ENCODE results near the gene SCAI.
"Not testable (repeated sequence)": the region's sequence is repeated elsewhere in the genome, so short reads cannot be mapped to it uniquely, and the experiment has no call there.

The SCAI gene

DNA sequence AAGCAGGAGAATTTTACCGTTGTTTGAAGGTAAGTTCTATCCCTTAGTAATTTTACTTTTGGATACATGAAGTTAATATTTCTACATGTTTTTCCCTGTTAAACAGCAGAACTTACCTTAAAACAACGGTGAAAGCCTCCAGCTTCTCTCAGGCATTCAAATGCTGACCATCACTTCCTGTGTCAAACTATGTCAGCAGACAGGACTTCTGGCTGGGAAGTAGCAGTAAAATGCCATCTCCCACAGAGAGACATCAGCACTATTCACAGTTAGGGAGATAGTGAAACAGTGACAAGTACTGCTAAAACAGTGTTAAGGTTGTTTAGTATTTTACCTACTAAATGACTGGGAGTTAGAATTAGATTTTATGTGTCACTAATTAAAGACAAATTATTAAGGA is 168.2 kb downstream of the SCAI start:
- TF ChIP-seq TAF1 (IDR thresholded peaks at IDR 0.05; ENCODE audit: borderline replicate concordance, low read depth, low read length) = no peak
- no peak for TF ChIP-seq POLR2AphosphoS5 (IDR thresholded peaks at IDR 0.05; ENCODE audit: low read depth, low read length)
- TF ChIP-seq POLR2A (IDR thresholded peaks at IDR 0.05; ENCODE audit: low read depth, low read length) = no peak
- no peak for FAIRE-seq
- no peak for DNase-seq (ENCODE audit: insufficient read length)

DNA sequence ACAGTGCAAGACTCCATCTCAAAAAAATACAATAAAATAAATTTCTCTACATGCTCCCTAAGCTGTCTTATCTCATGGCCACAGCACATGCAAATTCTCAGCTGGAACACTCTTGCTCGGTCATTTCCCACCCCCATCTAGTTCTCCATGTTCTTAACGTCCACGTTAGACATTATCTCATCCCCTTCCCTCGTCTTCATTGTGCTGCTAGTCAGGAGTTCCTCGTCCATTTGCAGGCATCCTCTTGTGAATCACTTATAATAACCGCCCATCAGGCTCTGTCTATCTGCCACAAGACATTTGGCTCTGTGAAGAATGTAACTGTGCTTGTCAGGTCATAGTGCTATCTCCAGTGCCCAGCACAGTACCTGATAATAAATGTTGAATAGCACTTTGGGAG is 169.5 kb downstream of the SCAI start:
- no peak for DNase-seq (ENCODE audit: insufficient read length)
- TF ChIP-seq POLR2A (IDR thresholded peaks at IDR 0.05; ENCODE audit: low read depth, low read length) = no peak
- no peak for TF ChIP-seq TAF1 (IDR thresholded peaks at IDR 0.05; ENCODE audit: borderline replicate concordance, low read depth, low read length)
- no peak for TF ChIP-seq POLR2AphosphoS5 (IDR thresholded peaks at IDR 0.05; ENCODE audit: low read depth, low read length)
- no peak for FAIRE-seq

DNA sequence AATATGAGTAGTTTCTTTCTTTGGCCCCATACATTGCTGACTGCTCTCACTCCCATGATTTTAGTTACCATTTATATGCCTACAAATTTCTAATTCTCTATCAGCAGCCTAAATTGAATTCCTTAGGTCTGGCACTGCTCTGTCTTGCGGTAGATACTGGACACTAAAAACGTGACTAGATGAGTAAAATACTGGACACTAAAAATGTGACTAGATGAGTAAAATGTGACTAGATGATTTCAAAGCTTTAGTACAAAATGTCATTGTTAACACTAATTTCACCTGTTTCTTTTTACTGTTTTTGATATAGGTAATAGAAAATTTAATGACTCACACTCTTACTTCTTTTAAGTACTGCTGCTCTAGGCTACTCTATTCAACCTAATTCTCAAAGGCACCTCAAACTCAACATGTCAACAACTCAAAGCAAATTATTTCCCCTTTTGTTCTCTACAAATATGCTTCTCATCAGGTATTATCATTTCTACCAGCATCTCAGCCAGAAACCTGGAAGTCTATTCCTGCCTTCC is 171.0 kb downstream of the SCAI start:
- no peak for FAIRE-seq
- no peak for TF ChIP-seq TAF1 (IDR thresholded peaks at IDR 0.05; ENCODE audit: borderline replicate concordance, low read depth, low read length)
- TF ChIP-seq POLR2A (IDR thresholded peaks at IDR 0.05; ENCODE audit: low read depth, low read length) = no peak
- TF ChIP-seq POLR2AphosphoS5 (IDR thresholded peaks at IDR 0.05; ENCODE audit: low read depth, low read length) = no peak
- no peak for DNase-seq (ENCODE audit: insufficient read length)

DNA sequence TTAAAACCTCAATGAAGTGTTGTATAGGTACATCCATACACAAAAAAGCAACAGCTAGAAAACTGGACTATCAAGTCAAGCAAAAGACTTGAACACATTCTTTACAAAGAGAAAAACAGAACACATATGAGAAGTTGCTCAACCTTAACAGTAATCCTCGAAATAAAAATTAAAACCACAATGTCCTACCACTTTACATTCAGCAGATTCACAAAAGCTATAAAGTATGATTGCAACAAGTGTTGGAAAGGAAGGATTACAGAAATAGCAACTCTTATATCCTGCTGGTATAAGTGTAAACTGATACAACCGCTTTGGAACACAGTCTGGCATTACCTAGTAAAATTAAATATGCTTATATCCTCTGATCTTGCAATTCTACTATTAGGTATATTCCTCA is 173.9 kb downstream of the SCAI start:
- no peak for TF ChIP-seq POLR2AphosphoS5 (IDR thresholded peaks at IDR 0.05; ENCODE audit: low read depth, low read length)
- no peak for TF ChIP-seq TAF1 (IDR thresholded peaks at IDR 0.05; ENCODE audit: borderline replicate concordance, low read depth, low read length)
- no peak for TF ChIP-seq POLR2A (IDR thresholded peaks at IDR 0.05; ENCODE audit: low read depth, low read length)
- DNase-seq (ENCODE audit: insufficient read length) (no peak), FAIRE-seq (no peak)

DNA sequence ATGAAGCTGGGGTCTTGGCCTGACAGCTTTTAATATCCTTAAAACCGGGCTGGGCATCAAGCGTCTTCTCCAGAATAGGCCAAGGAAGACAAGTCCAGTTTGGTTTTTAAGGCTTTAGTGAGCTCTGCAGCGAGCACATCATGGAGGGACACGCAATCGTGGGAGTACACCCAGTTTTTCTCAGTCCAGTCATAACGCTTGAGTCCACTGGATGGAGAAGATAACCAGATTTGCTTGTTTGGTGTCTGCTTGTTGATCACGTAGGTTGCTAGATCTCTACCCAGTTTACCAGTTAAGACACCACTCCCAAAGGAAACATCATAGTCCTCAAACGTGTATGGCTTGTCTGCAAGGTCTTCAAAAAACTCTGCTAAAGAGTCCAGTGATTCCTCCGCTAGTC is 175.1 kb downstream of the SCAI start:
- DNase-seq (ENCODE audit: insufficient read length) = no peak
- FAIRE-seq = no peak
- TF ChIP-seq TAF1 (IDR thresholded peaks at IDR 0.05; ENCODE audit: borderline replicate concordance, low read depth, low read length) (no peak), POLR2A (IDR thresholded peaks at IDR 0.05; ENCODE audit: low read depth, low read length) (no peak), POLR2AphosphoS5 (IDR thresholded peaks at IDR 0.05; ENCODE audit: low read depth, low read length) (no peak)

DNA sequence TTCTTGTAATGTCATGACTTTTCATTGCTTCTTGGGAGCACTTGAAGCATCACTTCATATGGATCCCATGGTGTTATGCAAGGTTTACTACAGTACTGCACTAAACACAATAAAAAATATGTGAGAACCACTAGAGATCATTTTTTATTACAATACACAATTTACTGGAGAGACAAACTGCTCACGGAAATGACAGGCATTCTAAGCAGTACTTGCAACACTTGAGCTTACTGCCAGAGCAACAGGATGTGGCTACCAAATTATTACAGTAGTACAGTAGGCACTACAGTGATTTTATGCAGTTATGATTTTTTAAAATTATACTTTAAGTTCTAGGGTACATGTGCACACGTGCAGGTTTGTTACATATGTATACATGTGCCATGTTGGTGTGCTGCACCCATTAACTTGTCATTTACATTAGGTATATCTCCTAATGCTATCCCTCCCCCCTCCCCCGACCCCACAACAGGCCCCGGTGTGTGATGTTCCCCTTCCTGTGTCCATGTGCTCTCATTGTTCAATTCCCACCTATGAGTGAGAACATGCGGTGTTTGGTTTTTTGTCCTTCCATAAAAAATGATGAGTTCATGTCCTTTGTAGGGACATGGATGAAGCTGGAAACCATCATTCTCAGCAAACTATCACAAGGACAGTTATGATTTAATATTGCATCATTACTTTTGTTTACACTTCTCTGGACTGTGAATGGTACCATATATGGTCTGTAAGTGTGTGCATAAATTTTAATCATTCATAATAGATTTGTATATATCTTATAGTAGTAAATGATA is 177.4 kb downstream of the SCAI start:
- FAIRE-seq = not testable (repeated sequence)

DNA sequence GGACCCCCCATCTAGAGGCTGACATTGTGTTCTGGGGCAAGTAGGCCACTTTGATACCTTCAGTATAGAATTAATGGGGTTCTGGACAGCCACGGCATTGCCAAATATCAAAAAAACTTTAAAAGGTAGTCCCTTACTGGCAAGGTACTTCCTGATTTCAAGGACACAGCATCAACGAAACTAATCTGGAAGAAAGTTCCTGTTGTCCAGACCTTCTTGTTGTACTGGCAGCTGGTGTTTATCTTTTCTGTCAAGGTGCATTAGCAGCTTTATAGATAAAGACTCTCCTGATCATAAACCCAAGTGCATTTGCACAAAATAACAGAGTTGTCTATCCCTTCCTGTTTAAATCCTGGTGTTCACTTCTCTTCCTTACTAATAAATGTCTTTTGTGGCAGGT is 178.7 kb downstream of the SCAI start:
- DNase-seq (ENCODE audit: insufficient read length) (no peak), FAIRE-seq (no peak)
- TF ChIP-seq POLR2A (IDR thresholded peaks at IDR 0.05; ENCODE audit: low read depth, low read length) = no peak
- no peak for TF ChIP-seq TAF1 (IDR thresholded peaks at IDR 0.05; ENCODE audit: borderline replicate concordance, low read depth, low read length)
- no peak for TF ChIP-seq POLR2AphosphoS5 (IDR thresholded peaks at IDR 0.05; ENCODE audit: low read depth, low read length)

More for the DNA sequence above, 177.4 kb downstream of the SCAI start:
- not testable (repeated sequence) for DNase-seq (ENCODE audit: insufficient read length)

DNA sequence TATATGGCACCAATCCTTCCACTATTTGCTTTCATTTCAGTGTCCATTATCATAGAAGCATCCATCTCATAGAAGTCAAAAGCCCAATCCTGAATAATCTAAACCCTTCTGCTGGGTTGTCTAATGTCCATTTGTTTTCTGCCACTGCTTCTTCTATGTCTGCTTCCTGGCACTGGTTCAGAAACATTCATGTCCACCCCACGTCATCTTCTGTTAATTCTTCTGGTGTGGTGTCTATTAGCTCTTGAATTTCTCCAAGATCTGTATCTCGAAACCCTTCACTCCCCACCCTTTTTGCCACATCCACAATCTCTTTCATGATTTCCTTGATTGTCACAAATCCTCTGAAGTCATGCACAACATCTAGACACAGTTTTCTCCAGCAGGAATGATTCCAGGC is 179.3 kb downstream of the SCAI start:
- no peak for DNase-seq (ENCODE audit: insufficient read length)
- TF ChIP-seq TAF1 (IDR thresholded peaks at IDR 0.05; ENCODE audit: borderline replicate concordance, low read depth, low read length) (no peak), POLR2AphosphoS5 (IDR thresholded peaks at IDR 0.05; ENCODE audit: low read depth, low read length) (no peak), POLR2A (IDR thresholded peaks at IDR 0.05; ENCODE audit: low read depth, low read length) (no peak)
- no peak for FAIRE-seq

DNA sequence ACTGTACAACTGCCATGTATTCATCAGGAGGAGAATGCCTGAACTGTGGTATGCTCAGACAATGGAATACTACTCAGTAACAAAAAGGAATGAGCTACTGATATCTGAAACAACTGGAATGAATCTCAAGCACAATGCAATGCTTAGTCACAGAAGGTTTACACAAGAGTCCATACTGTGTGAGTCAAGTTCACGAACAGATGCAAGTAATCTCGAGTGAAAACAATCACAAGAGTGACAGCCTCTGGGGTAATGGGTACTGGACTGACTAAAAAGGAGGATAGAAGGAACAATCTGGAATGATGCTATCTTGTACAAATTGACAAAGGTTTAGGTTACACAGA is 182.9 kb downstream of the SCAI start:
- TF ChIP-seq POLR2AphosphoS5 (IDR thresholded peaks at IDR 0.05; ENCODE audit: low read depth, low read length) = no peak
- TF ChIP-seq TAF1 (IDR thresholded peaks at IDR 0.05; ENCODE audit: borderline replicate concordance, low read depth, low read length) = no peak
- no peak for TF ChIP-seq POLR2A (IDR thresholded peaks at IDR 0.05; ENCODE audit: low read depth, low read length)
- DNase-seq (ENCODE audit: insufficient read length) = no peak
- no peak for FAIRE-seq

DNA sequence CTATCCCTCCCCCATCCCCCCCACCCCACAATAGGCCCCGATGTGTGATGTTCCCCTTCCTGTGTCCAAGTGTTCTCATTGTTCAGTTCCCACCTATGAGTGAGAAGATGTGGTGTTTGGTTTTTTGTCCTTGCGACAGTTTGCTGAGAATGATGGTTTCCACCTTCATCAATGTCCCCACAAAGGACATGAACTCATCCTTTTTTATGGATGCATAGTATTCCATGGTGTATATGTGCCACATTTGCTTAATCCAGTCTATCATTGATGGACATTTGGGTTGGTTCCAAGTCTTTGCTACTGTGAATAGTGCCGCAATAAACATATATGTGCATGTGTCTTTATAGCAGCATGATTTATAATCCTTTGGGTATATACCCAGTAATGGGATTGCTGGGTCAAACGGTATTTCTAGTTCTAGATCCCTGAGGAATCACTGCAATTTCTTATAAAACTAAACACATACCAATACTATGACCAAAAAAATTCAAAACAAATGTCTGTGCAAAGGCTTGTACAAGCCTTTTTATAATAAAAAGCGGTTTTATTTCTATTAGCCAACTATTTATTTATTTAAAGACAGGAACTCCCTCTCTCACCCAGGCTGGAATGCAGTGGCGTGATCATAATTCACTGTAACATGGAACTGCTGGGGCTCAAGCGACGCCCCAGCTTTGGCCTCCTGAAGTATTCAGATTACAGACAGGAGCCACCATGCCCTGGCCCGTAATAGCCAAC is 183.5 kb downstream of the SCAI start:
- DNase-seq (ENCODE audit: insufficient read length); FAIRE-seq: not testable (repeated sequence)

DNA sequence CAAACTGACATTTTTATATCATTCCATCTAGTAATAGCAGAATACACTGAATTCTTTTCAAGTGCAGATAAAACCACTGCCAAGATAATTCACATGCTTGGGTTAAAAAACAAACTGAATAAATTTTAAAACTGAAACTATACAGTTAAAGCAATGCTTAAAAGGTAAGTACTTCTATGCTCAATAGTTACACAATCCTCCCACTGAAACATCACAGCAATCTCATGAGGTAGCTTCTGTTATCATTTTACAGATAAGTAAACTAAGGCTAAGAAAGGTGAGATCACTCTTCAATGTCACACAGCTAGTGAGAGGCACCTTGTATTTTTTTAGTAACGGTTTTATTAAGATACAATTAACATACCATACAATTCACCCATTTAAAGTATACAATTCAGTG is 189.1 kb downstream of the SCAI start:
- TF ChIP-seq POLR2AphosphoS5 (IDR thresholded peaks at IDR 0.05; ENCODE audit: low read depth, low read length) (no peak), TAF1 (IDR thresholded peaks at IDR 0.05; ENCODE audit: borderline replicate concordance, low read depth, low read length) (no peak), POLR2A (IDR thresholded peaks at IDR 0.05; ENCODE audit: low read depth, low read length) (no peak)
- DNase-seq (ENCODE audit: insufficient read length) (no peak), FAIRE-seq (no peak)

DNA sequence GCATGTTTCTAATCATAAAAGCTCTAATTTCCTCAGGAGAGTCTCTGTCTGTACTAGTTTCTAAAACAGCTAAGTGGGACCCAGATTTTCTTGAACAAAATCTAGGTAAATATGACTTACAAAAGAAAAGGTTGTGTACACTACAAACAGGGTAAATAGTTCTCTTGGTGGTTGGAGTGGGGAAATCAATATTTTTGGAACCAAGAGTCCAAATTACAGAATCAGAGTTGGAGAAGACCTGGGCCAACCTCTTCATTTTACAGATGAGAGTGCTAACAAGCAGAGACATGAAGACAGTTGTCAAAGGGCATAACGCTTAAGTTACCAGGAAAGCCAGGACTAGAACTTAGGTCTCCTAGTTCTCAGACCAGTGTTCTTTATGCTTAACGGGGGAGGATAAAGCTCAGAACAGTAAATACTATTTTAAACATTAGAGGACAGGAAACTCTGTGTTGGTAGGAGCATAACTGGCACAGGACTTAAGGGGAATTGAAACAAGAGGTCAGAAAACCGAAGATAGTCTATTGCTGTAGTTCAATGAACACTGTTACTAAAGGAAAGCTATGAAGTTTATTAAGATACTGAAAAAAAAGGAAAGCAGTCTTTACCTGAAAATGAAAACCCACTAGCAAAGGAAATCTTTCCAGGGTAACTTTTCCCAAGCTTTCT is 193.1 kb downstream of the SCAI start:
- TF ChIP-seq POLR2A (IDR thresholded peaks at IDR 0.05; ENCODE audit: low read depth, low read length) (no peak), POLR2AphosphoS5 (IDR thresholded peaks at IDR 0.05; ENCODE audit: low read depth, low read length) (no peak), TAF1 (IDR thresholded peaks at IDR 0.05; ENCODE audit: borderline replicate concordance, low read depth, low read length) (no peak)
- peak; percentile 75 for FAIRE-seq

More for the DNA sequence above, 193.1 kb downstream of the SCAI start:
- no peak for DNase-seq (ENCODE audit: insufficient read length)

Data from GM12892 (cell line).